MG63 (cell line): ENCODE data around the gene A2ML1. TPM values are rescaled to one million over a fixed set of nuclear protein-coding genes. Genes with fewer than 3 reads are reported as not detected.
"Not testable (repeated sequence)": the region's sequence is repeated elsewhere in the genome, so short reads cannot be mapped to it uniquely, and the experiment has no call there.

ENCODE experiments used
- DNase-seq: peaks from one replicate; pipeline ENCODE4 v3.0.0-alpha.2; 2020
- H3K27me3 ChIP-seq: fragments of 250-450 bp; sonication (Bioruptor Pico); 2 replicates; pipeline ENCODE4 v1.5.1; 2020; ENCODE audit warnings: mild to moderate bottlenecking, moderate library complexity
- H3K36me3 ChIP-seq: fragments of 250-450 bp; sonication (Bioruptor Pico); 2 replicates; pipeline ENCODE4 v1.5.1; 2020; ENCODE audit warnings: mild to moderate bottlenecking, moderate library complexity
- H3K4me3 ChIP-seq: fragments of 250-450 bp; sonication (Bioruptor Pico); 2 replicates; pipeline ENCODE4 v1.5.1; 2020; ENCODE audit warnings: mild to moderate bottlenecking, moderate library complexity
- H3K9me3 ChIP-seq: fragments of 250-450 bp; sonication (Bioruptor Pico); 2 replicates; pipeline ENCODE4 v1.5.1; 2020; ENCODE audit warnings: mild to moderate bottlenecking, moderate library complexity
- total RNA-seq: library from RNA; depleted of rRNA; stranded (reverse); fragments of >200 nt; shearing (Covaris generic); gene quantifications from 2 replicates; pipeline ENCODE4 v1.2.3, GENCODE V29; 2014; ENCODE audit warnings: low replicate concordance

Gene A2ML1
- total RNA-seq, 1 experiment from 2014 or later: not detected

DNA sequence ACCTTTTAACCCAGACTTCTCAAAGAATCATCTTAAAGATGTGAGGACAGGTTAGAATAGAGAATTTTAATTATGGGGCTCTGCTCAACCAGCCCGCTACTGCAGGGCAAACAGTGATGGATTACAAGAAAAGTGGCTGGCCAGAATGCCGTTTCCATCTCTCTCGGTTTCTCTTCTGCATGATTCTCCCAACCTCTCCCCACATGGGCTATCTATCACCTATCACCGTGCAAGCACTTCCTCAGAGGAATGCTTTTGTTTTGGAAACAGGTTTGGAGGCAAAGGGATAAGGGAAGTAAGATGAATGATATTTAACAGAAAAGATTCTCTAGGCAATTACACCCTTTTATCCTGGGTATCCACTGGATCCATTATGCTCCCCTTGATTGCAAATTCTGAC is 54.5 kb downstream of the A2ML1 start:
- no peaks in the 10 kb centered on the region for H3K27me3 ChIP-seq

DNA sequence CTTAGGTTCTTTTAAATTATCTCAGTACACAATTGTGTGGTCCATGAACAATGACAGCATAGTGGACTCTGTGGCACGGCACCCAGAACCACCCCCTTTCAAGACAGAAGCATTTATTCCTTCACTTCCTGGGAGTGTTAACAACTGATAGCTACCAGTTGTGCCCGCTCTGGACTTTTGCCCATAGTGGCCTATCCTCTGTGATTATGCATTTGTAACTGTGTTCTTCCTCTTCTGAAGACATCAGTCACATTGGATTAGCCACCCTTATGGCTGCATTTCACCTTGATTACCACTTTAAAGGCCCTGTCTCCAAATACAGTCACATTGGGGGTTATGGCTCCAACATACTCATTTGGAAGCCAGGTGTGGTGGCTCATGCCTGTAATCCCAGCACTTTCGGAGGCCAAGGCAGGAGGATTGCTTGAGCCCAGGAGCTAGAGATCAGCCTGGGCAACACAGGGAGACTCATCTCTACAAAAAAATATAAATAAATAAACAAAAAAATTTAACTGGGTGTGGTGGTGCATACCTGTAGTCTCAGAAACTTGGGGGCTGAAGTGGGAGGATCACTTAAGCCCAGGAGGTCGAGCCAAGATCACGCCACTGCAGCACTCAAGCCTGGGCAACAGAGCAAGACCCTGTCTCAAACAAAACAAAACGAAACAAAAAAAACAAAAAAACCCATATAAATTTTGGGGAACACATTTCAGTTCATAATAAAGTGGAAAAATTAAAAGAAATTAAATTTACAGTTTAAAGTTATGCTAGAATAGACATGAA is 64.3 kb downstream of the A2ML1 start:
- no peaks in the 10 kb centered on the region for H3K27me3 ChIP-seq
- DNase-seq: no peak
- H3K36me3 ChIP-seq: no peaks in the 10 kb centered on the region
- H3K4me3 ChIP-seq: no peak overlapping the region
- no peaks in the 10 kb centered on the region for H3K9me3 ChIP-seq

More for the DNA sequence above, 54.5 kb downstream of the A2ML1 start:
- no peak overlapping the region for H3K4me3 ChIP-seq
- no peak for DNase-seq
- H3K9me3 ChIP-seq: no peaks in the 10 kb centered on the region
- H3K36me3 ChIP-seq: no peaks in the 10 kb centered on the region

DNA sequence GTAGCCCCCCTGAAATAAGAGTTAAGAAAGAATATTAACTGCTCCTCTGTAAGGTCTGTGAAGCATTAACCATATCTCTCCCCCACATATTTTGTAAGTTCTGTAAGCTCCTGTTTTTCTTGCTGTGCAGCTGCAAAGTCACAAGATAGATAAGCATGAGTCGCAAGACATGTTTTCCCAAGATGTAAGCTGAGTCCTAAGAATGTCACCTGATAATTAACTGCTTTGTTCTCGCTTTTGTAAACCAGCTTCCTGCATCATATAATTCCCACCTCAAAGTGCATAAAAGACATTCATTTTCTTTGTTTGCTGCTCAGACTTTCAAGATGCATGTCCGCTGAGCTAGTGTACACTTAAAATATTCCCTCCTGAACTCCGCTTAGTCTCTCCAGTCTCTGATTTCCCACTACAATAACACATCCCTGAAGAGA is 64.9 kb downstream of the A2ML1 start:
- no peak for DNase-seq
- H3K27me3 ChIP-seq: no peaks in the 10 kb centered on the region

DNA sequence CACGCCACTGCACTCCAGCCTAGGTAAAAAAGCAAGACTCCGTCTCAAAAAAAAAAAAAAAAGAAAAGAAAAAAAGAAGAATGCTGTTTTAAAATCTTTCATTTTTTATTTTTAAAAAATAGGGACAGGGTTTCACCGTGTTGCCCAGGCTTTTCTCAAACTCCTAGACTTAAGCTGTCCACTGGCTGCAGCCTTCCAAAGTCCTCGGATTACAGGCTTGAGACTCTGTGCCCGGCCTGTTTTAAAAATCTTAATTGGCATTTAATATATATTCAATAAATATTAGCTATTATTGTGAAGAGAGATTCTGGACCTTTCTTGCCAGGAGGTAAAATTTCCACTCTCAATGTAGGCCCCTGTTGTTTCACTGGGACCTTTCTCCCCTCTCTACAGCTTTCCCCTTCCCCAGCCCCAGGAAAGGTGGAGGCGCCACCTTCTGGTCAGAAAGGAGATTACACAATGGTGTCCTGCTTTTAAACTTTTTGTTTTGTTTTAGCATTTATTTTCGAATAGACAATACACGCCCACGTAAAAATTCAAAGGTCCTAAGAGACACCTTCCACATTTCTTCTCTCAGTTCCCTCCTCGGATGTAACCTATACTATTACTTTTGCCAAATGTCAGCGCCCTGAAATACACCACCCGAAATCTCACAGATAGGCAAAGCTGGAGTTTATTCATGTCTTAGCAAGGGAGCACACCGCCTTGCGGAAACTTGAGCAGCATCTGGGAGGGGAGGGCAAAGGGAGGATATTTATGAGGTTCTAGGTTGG is 68.1 kb downstream of the A2ML1 start:
- H3K4me3 ChIP-seq: peak overlapping the region; percentile 48
- H3K27me3 ChIP-seq: no peaks in the 10 kb centered on the region; the same call in 1 of the 2 replicates
- H3K9me3 ChIP-seq: no peaks in the 10 kb centered on the region
- H3K36me3 ChIP-seq: no peaks in the 10 kb centered on the region
- DNase-seq: peak; percentile 6

More for the DNA sequence above, 64.9 kb downstream of the A2ML1 start:
- H3K4me3 ChIP-seq: no peak overlapping the region
- no peaks in the 10 kb centered on the region for H3K36me3 ChIP-seq
- H3K9me3 ChIP-seq: no peaks in the 10 kb centered on the region

DNA sequence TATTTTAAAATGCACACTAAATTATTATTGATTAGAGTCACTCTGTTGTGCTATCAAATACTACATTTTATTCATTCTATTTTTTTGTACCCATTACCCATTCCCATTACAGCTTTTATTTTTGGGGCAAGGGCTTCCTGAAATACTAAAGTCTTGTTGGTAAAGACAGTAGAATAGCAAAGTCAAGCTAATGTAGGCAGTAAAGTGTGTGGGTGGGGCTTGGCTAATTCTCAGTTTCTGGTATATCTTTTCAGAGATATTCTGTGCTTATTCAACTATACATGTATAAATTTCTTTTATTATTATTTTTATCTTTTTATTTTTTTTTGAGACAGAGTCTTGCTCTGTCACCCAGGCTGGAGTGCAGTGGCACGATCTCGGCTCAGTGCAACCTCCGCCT is 69.6 kb downstream of the A2ML1 start:
- DNase-seq: no peak
- H3K9me3 ChIP-seq: no peaks in the 10 kb centered on the region
- H3K4me3 ChIP-seq: no peak overlapping the region
- no peaks in the 10 kb centered on the region for H3K36me3 ChIP-seq
- no peaks in the 10 kb centered on the region; the same call in 1 of the 2 replicates for H3K27me3 ChIP-seq

DNA sequence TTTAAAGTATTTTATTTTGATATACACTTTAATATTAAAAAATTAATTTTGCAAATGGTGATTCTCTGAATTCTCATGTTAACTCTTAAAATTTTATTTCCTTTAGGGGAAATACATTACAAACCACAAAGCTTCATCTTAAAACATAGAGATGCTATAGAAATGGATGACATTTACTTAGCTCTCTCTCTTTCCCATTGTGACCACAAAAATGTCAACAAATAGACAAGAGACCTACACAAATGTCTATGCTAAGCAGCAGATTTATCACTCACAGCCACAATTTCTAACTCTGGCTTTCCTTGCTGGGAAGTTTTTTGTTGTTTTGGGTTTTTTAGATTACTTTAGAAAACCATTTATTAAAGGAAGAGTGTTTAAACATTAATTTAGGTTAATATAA is 72.0 kb downstream of the A2ML1 start:
- no peak for DNase-seq
- Histone ChIP-seq H3K9me3 (no peaks in the 10 kb centered on the region), H3K4me3 (no peak overlapping the region), H3K27me3 (no peaks in the 10 kb centered on the region; the same call in 1 of the 2 replicates), H3K36me3 (no peaks in the 10 kb centered on the region)

DNA sequence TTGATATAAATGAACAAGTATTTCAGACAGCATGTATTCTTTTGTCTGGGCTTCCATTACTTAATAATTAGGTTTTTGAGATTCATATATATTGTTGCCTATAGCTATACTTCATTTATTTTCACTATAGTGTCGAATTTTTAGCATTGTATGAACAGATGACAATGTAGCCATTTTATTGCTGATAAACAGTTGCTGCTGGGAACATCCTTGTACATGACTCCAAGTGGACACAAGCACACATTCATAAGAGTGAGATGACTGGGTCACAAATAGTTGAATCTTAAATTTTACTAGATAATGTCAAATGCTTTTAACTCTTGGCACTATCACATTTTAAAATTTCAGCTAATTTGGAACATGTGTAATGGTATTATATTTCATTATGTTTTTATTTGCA is 72.6 kb downstream of the A2ML1 start:
- no peak for DNase-seq
- H3K36me3 ChIP-seq: no peaks in the 10 kb centered on the region
- no peaks in the 10 kb centered on the region; the same call in 1 of the 2 replicates for H3K27me3 ChIP-seq
- no peak overlapping the region for H3K4me3 ChIP-seq
- H3K9me3 ChIP-seq: no peaks in the 10 kb centered on the region

DNA sequence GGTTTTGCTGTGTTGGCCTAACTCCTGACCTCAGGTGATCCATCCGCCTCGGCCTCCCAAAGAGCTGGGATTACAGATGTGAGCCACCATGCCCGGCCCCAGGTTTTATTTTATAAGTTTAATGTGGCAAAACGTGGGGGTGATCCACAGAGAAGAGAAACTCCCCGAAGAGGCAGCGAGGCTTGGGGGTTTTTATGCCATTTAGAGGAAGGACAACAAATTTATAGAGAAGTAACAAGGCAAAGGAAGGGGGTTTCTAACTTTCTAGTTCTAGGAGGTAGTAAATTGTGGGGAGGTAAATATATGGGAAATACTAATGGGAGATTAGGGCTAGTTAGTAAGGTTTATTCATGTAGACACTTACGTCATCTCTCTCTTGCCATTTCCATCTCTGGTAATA is 74.7 kb downstream of the A2ML1 start:
- H3K36me3 ChIP-seq: no peaks in the 10 kb centered on the region
- no peak for DNase-seq
- no peaks in the 10 kb centered on the region for H3K9me3 ChIP-seq
- H3K27me3 ChIP-seq: no peaks in the 10 kb centered on the region; the same call in 1 of the 2 replicates
- no peak overlapping the region for H3K4me3 ChIP-seq

DNA sequence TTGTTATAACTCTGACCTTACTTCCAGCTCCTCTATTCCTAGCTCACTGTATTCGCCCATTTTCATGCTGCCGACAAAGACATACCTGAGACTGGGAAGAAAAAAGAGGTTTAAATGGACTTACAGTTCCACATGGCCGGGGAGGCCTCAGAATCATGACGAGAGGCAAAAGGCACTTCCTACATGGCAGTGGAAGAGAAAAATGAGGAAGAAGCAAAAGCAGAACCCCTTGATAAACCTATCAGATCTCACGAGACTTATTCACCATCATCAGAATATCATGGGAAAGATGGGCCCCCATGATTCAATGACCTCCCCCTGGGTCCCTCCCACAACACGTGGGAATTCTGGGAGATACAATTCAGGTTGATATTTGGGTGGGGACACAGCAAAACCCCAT is 77.4 kb downstream of the A2ML1 start:
- no peaks in the 10 kb centered on the region for H3K9me3 ChIP-seq
- no peaks in the 10 kb centered on the region for H3K27me3 ChIP-seq
- H3K36me3 ChIP-seq: no peaks in the 10 kb centered on the region
- no peak for DNase-seq
- H3K4me3 ChIP-seq: no peak overlapping the region

DNA sequence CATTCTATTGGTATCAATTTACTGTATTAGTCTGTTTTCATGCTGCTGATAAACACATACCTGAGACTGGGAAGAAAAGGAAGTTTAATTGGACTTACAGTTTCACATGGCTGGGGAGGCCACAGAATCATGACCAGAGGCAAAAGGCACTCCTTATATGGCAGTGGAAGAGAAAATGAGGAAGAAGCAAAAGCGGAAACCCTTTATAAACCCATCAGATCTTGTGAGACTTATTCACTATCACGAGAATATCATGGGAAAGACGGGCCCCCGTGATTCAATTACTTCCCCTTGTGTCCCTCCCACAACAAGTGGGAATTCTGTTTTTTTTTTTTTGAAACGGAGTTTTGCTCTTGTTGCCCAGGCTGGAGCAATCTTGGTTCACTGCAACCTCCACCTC is 80.3 kb downstream of the A2ML1 start:
- not testable (repeated sequence) for DNase-seq, H3K36me3 ChIP-seq, H3K4me3 ChIP-seq, H3K9me3 ChIP-seq, H3K27me3 ChIP-seq

DNA sequence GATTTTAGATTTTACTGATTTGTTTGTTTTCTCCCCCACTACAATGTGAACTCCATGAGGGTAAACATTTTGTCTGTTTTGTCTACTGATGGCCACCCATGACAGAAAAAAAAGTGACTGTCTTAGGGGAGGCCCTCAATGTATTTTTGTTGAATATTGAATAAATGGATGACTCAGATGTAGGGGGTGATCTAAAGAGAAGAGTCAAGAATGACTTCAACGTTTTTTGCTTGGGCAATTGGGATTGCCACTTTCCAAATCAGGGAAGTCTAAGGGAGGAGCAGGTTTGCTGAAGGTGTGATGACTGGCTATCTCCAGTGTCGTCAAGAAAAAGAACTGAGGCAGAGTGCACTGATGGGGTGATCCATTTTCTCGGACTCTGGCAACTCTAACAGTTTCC is 81.2 kb downstream of the A2ML1 start:
- H3K27me3 ChIP-seq: no peaks in the 10 kb centered on the region
- no peaks in the 10 kb centered on the region for H3K36me3 ChIP-seq
- no peak for DNase-seq
- H3K4me3 ChIP-seq: no peak overlapping the region
- no peaks in the 10 kb centered on the region for H3K9me3 ChIP-seq

DNA sequence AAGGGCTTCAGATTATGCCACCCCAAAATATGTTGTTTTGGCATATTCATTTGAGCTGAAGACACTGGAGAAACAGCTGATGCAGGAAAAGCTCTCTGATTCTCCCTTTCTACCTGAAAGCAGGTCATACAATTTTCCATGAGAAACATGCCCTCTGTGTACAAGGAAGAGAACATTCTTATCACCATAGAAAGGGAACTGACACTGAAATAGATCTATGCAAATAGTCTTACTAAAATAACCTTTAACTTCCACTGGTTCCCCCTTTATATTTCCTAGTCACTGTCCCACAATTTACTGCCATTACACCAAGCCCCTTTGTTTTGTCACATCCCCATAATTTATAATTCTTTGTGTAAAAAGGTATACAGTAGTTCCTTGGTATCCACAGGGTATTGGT is 82.2 kb downstream of the A2ML1 start:
- H3K9me3 ChIP-seq: no peaks in the 10 kb centered on the region

DNA sequence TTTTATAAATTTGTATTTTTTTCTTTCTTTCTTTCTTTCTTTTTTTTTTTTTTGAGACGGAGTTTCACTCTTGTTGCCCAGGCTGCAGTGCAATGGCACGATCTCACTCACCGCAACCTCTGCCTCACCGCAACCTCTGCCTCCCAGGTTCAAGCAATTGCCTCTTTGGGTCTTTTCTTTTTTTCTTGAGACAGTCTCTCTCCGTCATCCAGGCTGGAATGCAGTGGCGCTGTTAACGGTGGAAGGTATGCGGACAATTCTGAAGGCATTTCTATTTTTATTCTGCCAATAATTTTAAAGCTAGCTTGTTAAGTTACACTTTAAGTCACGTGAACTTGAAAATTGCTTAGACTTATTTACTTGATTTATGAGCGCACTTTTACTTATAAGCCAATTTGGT is 83.1 kb downstream of the A2ML1 start:
- Histone ChIP-seq H3K4me3 (no peak overlapping the region), H3K27me3 (no peaks in the 10 kb centered on the region), H3K9me3 (no peaks in the 10 kb centered on the region), H3K36me3 (no peaks in the 10 kb centered on the region)
- DNase-seq: no peak

More for the DNA sequence above, 82.2 kb downstream of the A2ML1 start:
- Histone ChIP-seq H3K4me3 (no peak overlapping the region), H3K36me3 (no peaks in the 10 kb centered on the region), H3K27me3 (no peaks in the 10 kb centered on the region)
- no peak for DNase-seq

DNA sequence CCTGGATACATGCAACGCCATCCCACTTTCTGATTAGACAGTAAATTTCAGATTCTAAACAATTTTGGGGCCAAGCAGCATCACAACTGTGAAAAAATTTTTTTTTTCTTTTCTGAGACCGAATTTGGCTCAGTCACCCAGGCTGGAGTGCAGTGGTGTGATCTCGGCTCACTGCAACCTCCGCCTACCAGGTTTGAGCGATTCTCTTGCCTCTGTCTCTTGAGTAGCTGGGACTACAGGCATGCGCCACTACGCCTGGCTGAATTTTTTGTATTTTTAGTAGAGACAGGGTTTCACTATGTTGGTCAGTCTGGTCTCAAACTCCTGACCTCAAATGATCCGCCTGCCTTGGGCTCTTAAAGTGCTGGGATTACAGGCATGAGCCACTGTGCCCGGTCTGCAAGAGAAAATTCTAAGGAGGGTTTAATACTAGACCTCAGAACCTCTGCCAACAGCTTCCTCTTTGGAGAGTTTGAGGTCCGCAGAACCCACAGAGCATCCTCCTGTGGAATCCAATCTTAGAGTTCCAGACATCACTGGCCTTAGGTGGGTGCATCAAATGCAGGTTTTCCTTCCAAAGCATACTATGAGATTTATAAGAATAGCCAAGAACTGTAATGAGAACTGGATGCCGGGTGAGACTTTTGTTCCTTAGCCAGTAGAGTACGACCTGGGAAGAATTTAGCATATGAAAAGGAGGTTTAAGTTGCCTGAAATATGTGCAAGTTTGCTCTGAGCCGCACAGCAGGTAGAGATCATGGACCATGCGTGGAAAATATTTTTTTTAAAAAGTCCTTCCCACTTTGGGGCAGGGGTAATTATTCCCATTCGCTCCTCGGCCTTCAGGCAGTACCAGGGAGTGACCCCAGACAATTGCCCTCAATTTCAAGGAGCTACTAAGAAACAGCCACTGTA is 84.1 kb downstream of the A2ML1 start:
- H3K9me3 ChIP-seq: no peaks in the 10 kb centered on the region
- no peaks in the 10 kb centered on the region for H3K36me3 ChIP-seq
- H3K4me3 ChIP-seq: no peak overlapping the region

DNA sequence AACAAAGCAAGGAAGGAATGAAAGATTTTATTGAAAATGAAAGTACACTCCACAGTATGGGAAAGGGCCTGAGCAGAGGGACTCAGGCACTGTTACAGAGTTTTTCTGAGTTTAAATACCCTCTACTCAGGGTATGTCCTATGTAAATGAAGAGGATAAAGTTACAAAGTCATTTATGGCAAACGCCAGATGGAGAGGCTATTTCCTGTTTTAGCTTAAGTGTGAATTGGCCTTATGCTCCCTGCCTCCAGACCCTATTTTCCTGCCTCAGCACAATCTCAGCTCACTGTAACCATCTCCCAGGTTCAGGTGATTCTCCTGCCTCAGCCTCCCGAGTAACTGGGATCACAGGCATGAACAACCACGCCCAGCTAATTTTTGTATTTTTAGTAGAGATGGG is 85.1 kb downstream of the A2ML1 start:
- no peak for DNase-seq
- H3K36me3 ChIP-seq: no peaks in the 10 kb centered on the region
- no peak overlapping the region for H3K4me3 ChIP-seq
- H3K27me3 ChIP-seq: no peaks in the 10 kb centered on the region
- H3K9me3 ChIP-seq: no peaks in the 10 kb centered on the region

More for the DNA sequence above, 84.1 kb downstream of the A2ML1 start:
- H3K27me3 ChIP-seq: no peaks in the 10 kb centered on the region
- DNase-seq: no peak

DNA sequence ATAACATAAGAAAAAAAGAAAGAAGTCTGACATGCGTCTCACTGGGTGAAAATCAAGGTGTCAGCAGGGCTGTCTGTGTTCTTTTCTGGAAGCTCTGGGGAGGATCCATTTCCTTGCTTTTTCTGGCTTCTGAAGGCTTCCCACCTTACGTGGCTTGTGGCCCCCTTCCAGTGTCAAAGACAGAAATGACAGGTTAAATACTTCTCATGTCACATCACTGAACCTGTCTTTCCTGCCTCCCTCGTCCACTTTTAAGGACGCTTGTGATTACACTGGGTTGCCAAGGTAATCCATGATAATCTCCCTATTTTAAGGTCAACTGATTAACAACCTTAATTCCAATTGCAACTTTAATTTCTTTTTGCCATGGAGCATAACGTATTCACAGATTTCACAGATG is 87.3 kb downstream of the A2ML1 start:
- H3K9me3 ChIP-seq: no peaks in the 10 kb centered on the region
- H3K27me3 ChIP-seq: no peaks in the 10 kb centered on the region
- no peak overlapping the region for H3K4me3 ChIP-seq
- no peak for DNase-seq
- H3K36me3 ChIP-seq: no peaks in the 10 kb centered on the region
